ENCODE data around the gene RANBP1. TPM values are rescaled to one million over a fixed set of nuclear protein-coding genes. Genes with fewer than 3 reads are reported as not detected.

Gene RANBP1
- total and polyA plus RNA-seq, 9 of the 15 experiments (the other 6 are each of a cell fraction or from before 2014, with no cell fraction given) = 162 to 2,891 (median 1,289) TPM

- TF ChIP-seq RBBP5 (IDR thresholded peaks at IDR 0.05; ENCODE audit: borderline replicate concordance, insufficient read depth, low read length, poor library complexity, severe bottlenecking) (peak; percentile 56), ERF (CRISPR knock-in tag; IDR thresholded peaks at IDR 0.05) (peak; percentile 62; the same call in 1 of the 2 replicates), ASH1L (IDR thresholded peaks at IDR 0.05; ENCODE audit: borderline replicate concordance, low read depth, partially characterized antibody) (no peak), WHSC1 (IDR thresholded peaks at IDR 0.05; ENCODE audit: low read length) (peak; percentile 62), TSC22D4 (tag; IDR thresholded peaks at IDR 0.05) (0 out of 2 replicates have a peak, but pooled peaks have one; percentile 18), CAMTA2 (CRISPR knock-in tag; conservative IDR thresholded peaks at IDR 0.05) (0 out of 2 replicates have a peak, but pooled peaks have one; percentile 24), STAT6 (CRISPR knock-in tag; IDR thresholded peaks at IDR 0.05) (0 out of 2 replicates have a peak, but pooled peaks have one; percentile 24), ZFPM2 (CRISPR knock-in tag; IDR thresholded peaks at IDR 0.05) (0 out of 2 replicates have a peak, but pooled peaks have one; percentile 15), SMC3 (conservative IDR thresholded peaks at IDR 0.05; ENCODE audit: insufficient read depth, low read depth, low read length) (0 out of 2 replicates have a peak, but pooled peaks have one; percentile 11), THRB (CRISPR knock-in tag; conservative IDR thresholded peaks at IDR 0.05) (peak; percentile 82), BRD4 (IDR thresholded peaks at IDR 0.05) (no peak), OTX1 (CRISPR knock-in tag; IDR thresholded peaks at IDR 0.05) (peak; percentile 86; the same call in 1 of the 2 replicates), MYNN (IDR thresholded peaks at IDR 0.05) (no peak), MYNN (CRISPR knock-in tag; IDR thresholded peaks at IDR 0.05) (no peak), SOX6 (IDR thresholded peaks at IDR 0.05) (no peak)
Measured at GRCh38 chr22:20087319-20088262, 28.3 kb upstream of the RANBP1 start (continued).

Data from K562 (cell line).